Astrocyte (in vitro differentiated cells and primary cell): ENCODE results near the gene ITPR2. TPM values are rescaled to one million over a fixed set of nuclear protein-coding genes. Genes with fewer than 3 reads are reported as not detected.

Experiments used
- DNase-seq: peaks from one replicate; pipeline ENCODE4 v3.0.0-alpha.2; 2010; ENCODE audit warnings: low read depth
- FAIRE-seq: peaks from 2 replicates; lab custom pipeline; 2011; peaks lifted over from hg19 to GRCh38; lab: Jason Lieb, UNC
- H2AFZ ChIP-seq: 2 replicates; pipeline ENCODE4 v1.6.0; 2012; ENCODE audit warnings: low read depth, low read length, inconsistent platforms
- H3K27ac ChIP-seq: 2 replicates; pipeline ENCODE4 v1.5.1; 2011; ENCODE audit warnings: low read depth, low read length, inconsistent platforms
- H3K27me3 ChIP-seq: 2 replicates; pipeline ENCODE4 v1.6.0; 2011; ENCODE audit warnings: low read length, inconsistent platforms; ENCODE audit not compliant: insufficient read depth
- H3K36me3 ChIP-seq: 2 replicates; pipeline ENCODE4 v1.5.1; 2011; ENCODE audit warnings: low read length, inconsistent platforms; ENCODE audit not compliant: insufficient read depth
- H3K4me1 ChIP-seq: 2 replicates; pipeline ENCODE4 v1.5.1; 2011; ENCODE audit warnings: low read length, inconsistent platforms; ENCODE audit not compliant: insufficient read depth
- H3K4me2 ChIP-seq: 2 replicates; pipeline ENCODE4 v1.6.0; 2012; ENCODE audit warnings: low read length, inconsistent platforms
- H3K4me3 ChIP-seq: 2 replicates; pipeline ENCODE4 v1.5.1; 2011; ENCODE audit warnings: low read depth, mild to moderate bottlenecking, low read length, inconsistent platforms; ENCODE audit not compliant: insufficient read depth
- H3K79me2 ChIP-seq: 2 replicates; pipeline ENCODE4 v1.6.0; 2012; ENCODE audit warnings: mild to moderate bottlenecking, low read length, inconsistent platforms; ENCODE audit not compliant: insufficient read depth
- H3K9ac ChIP-seq: 2 replicates; pipeline ENCODE4 v1.6.0; 2012; ENCODE audit warnings: mild to moderate bottlenecking, low read length, inconsistent platforms
- H3K9me3 ChIP-seq: 2 replicates; pipeline ENCODE4 v1.5.1; 2012; ENCODE audit warnings: low read depth, mild to moderate bottlenecking, low read length, inconsistent platforms; ENCODE audit not compliant: insufficient read depth
- H4K20me1 ChIP-seq: 2 replicates; pipeline ENCODE4 v1.6.0; 2012; ENCODE audit warnings: low read length, inconsistent platforms; ENCODE audit not compliant: insufficient read depth
- H3K27ac Mint-ChIP-seq: one replicate; pipeline ENCODE4 v1.8.0; 2021; ENCODE audit warnings: mild to moderate bottlenecking, mixed read lengths; ENCODE audit not compliant: unreplicated experiment
- H3K27me3 Mint-ChIP-seq: one replicate; pipeline ENCODE4 v1.8.0; 2021; ENCODE audit warnings: low read depth, mixed read lengths; ENCODE audit not compliant: unreplicated experiment
- H3K36me3 Mint-ChIP-seq: one replicate; pipeline ENCODE4 v1.8.0; 2021; ENCODE audit warnings: low read depth, mixed read lengths; ENCODE audit not compliant: unreplicated experiment
- H3K4me1 Mint-ChIP-seq: one replicate; pipeline ENCODE4 v1.8.0; 2021; ENCODE audit warnings: low read depth, mixed read lengths; ENCODE audit not compliant: unreplicated experiment
- H3K4me3 Mint-ChIP-seq: one replicate; pipeline ENCODE4 v1.8.0; 2021; ENCODE audit warnings: mild to moderate bottlenecking, moderate library complexity, mixed read lengths; ENCODE audit not compliant: unreplicated experiment
- H3K9me3 Mint-ChIP-seq: one replicate; pipeline ENCODE4 v1.8.0; 2021; ENCODE audit warnings: mild to moderate bottlenecking, mixed read lengths; ENCODE audit not compliant: unreplicated experiment
- CTCF ChIP-seq: IDR thresholded peaks from 2 replicates; pipeline ENCODE4 v1.5.1; 2011; ENCODE audit warnings: low read depth, mild to moderate bottlenecking, inconsistent platforms, low read length, moderate library complexity; ENCODE audit not compliant: insufficient read depth
- EZH2 ChIP-seq: IDR thresholded peaks from 2 replicates; pipeline ENCODE4 v1.6.1; 2012; ENCODE audit warnings: mild to moderate bottlenecking, low read length, inconsistent platforms; ENCODE audit not compliant: insufficient read depth
- total RNA-seq: library from RNA; stranded (reverse); gene quantifications from 2 replicates; pipeline ENCODE4 v1.2.1, GENCODE V29; 2021

The ITPR2 gene
- total RNA-seq, 1 donor from 2014 or later, result 24.4 TPM

GRCh38 chr12:26736563-26737486, 96.2 kb downstream of the ITPR2 start:
- peaks cover 8% of the 10 kb centered on the region for H3K4me1 Mint-ChIP-seq
- H3K9me3 ChIP-seq, result no peaks in the 10 kb centered on the region
- H3K79me2 ChIP-seq, result no peaks in the 10 kb centered on the region
- H3K9me3 Mint-ChIP-seq, result no peaks in the 10 kb centered on the region
- H3K36me3 ChIP-seq, result no peaks in the 10 kb centered on the region
- no peak overlapping the region for H3K4me3 Mint-ChIP-seq
- no peaks in the 10 kb centered on the region for H3K27me3 Mint-ChIP-seq
- H3K36me3 Mint-ChIP-seq, result no peaks in the 10 kb centered on the region
- no peak overlapping the region for H3K27ac ChIP-seq
- no peak for FAIRE-seq
- no peak overlapping the region for H2AFZ ChIP-seq
- no peaks in the 10 kb centered on the region for H3K27me3 ChIP-seq
- peak; percentile 51 for DNase-seq
- peak overlapping the region; percentile 57 for H3K4me2 ChIP-seq
- H3K27ac Mint-ChIP-seq, result no peak overlapping the region
- H3K4me1 ChIP-seq, result no peaks in the 10 kb centered on the region
- no peak overlapping the region for H3K4me3 ChIP-seq
- H3K9ac ChIP-seq, result no peak overlapping the region
- H4K20me1 ChIP-seq, result no peaks in the 10 kb centered on the region
- TF ChIP-seq EZH2 (no peak), CTCF (no peak)

GRCh38 chr12:26735249-26735639, 97.8 kb downstream of the ITPR2 start:
- no peaks in the 10 kb centered on the region for H4K20me1 ChIP-seq
- FAIRE-seq (no peak), DNase-seq (no peak)
- H3K27ac ChIP-seq, result no peak overlapping the region
- no peaks in the 10 kb centered on the region for H3K79me2 ChIP-seq
- peaks cover 2% of the 10 kb centered on the region for H3K36me3 Mint-ChIP-seq
- no peak overlapping the region for H3K4me2 ChIP-seq
- H3K9me3 Mint-ChIP-seq, result no peaks in the 10 kb centered on the region
- H3K9ac ChIP-seq, result no peak overlapping the region
- H3K4me1 ChIP-seq, result no peaks in the 10 kb centered on the region
- H3K4me3 Mint-ChIP-seq, result no peak overlapping the region
- H2AFZ ChIP-seq, result no peak overlapping the region
- H3K27me3 Mint-ChIP-seq, result no peaks in the 10 kb centered on the region
- no peaks in the 10 kb centered on the region for H3K36me3 ChIP-seq
- no peak overlapping the region for H3K27ac Mint-ChIP-seq
- no peaks in the 10 kb centered on the region for H3K27me3 ChIP-seq
- H3K4me3 ChIP-seq, result no peak overlapping the region
- no peak for TF ChIP-seq CTCF
- no peak for TF ChIP-seq EZH2
- H3K9me3 ChIP-seq, result no peaks in the 10 kb centered on the region
- peaks cover 2% of the 10 kb centered on the region for H3K4me1 Mint-ChIP-seq
